ENCODE results near the gene IL17REL. TPM values are rescaled to one million over a fixed set of nuclear protein-coding genes. Genes with fewer than 3 reads are reported as not detected.

Gene IL17REL
- total and polyA plus RNA-seq, 2 of the 13 experiments (the other 11 are each of a cell fraction or from before 2014, with no cell fraction given): not detected

DNA sequence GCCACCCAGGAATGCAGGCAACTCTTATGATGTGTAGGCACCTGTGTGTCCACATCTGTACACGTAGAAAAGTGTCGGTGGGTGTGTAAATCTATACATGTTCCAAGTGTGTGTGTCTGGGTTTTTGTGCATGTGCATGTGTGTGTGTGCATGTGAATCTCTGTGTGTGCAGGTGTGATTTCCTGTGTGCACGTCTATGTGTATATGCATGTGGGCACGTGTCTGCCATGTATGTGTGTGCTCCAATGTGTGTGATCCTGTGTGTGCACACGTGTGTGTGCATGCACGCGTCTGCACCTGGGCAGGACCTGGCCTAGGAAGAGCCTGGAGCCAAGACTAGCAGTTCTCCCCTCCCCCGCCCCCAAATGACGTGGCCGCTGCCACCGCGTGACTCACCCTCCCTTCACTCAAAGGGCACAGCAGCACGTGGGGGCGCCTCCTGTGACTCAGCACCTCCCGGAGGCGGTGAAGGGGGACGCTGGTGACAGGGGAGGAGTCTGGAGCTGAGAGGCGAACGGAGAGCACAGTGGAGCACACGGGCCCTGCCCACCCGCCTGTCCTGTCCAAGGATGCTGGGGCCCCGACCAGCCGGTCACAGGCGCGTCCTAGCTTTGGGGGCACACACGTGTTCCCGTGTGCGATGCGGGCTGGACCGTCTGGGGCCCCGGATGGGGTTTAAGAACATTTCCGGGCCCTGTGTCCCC, 41.9 kb downstream of the IL17REL start (continued):
- TF ChIP-seq HOXA9 (CRISPR knock-in tag; IDR thresholded peaks at IDR 0.05; ENCODE audit: borderline replicate concordance) (0 out of 2 replicates have a peak, but pooled peaks have one; percentile 52), SOX5 (CRISPR knock-in tag; IDR thresholded peaks at IDR 0.05; ENCODE audit: borderline replicate concordance) (peak; percentile 85; the same call in 1 of the 2 replicates), ZNF180 (CRISPR knock-in tag; IDR thresholded peaks at IDR 0.05; ENCODE audit: borderline replicate concordance, low read depth) (no peak), KLF11 (CRISPR knock-in tag; IDR thresholded peaks at IDR 0.05) (0 out of 2 replicates have a peak, but pooled peaks have one; percentile 46), ELF1 (CRISPR knock-in tag; IDR thresholded peaks at IDR 0.05) (peak; percentile 60; the same call in 1 of the 2 replicates), KMT2A (CRISPR knock-in tag; IDR thresholded peaks at IDR 0.05) (no peak), CBFB (CRISPR knock-in tag; IDR thresholded peaks at IDR 0.05) (peak; percentile 46; the same call in 1 of the 2 replicates), DNMT1 (CRISPR knock-in tag; IDR thresholded peaks at IDR 0.05) (no peak), HMG20B (CRISPR knock-in tag; conservative IDR thresholded peaks at IDR 0.05) (0 out of 2 replicates have a peak, but pooled peaks have one; percentile 19)
- TF ChIP-seq, protein P1, sequence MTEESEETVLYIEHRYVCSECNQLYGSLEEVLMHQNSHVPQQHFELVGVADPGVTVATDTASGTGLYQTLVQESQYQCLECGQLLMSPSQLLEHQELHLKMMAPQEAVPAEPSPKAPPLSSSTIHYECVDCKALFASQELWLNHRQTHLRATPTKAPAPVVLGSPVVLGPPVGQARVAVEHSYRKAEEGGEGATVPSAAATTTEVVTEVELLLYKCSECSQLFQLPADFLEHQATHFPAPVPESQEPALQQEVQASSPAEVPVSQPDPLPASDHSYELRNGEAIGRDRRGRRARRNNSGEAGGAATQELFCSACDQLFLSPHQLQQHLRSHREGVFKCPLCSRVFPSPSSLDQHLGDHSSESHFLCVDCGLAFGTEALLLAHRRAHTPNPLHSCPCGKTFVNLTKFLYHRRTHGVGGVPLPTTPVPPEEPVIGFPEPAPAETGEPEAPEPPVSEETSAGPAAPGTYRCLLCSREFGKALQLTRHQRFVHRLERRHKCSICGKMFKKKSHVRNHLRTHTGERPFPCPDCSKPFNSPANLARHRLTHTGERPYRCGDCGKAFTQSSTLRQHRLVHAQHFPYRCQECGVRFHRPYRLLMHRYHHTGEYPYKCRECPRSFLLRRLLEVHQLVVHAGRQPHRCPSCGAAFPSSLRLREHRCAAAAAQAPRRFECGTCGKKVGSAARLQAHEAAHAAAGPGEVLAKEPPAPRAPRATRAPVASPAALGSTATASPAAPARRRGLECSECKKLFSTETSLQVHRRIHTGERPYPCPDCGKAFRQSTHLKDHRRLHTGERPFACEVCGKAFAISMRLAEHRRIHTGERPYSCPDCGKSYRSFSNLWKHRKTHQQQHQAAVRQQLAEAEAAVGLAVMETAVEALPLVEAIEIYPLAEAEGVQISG (CRISPR knock-in tag; IDR thresholded peaks at IDR 0.05): peak; percentile 76
- TF ChIP-seq, protein P2, sequence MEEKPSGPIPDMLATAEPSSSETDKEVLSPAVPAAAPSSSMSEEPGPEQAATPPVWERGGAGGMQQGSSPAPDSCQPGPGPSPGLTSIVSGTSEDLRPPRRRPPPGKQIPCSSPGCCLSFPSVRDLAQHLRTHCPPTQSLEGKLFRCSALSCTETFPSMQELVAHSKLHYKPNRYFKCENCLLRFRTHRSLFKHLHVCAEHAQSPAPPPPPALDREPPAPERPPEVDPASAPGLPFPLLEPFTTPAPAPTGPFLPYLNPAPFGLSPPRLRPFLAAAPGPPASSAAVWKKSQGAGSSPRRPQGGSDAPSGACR (CRISPR knock-in tag; IDR thresholded peaks at IDR 0.05): peak; percentile 91; the same call in 1 of the 2 replicates
- TF ChIP-seq, protein P3, sequence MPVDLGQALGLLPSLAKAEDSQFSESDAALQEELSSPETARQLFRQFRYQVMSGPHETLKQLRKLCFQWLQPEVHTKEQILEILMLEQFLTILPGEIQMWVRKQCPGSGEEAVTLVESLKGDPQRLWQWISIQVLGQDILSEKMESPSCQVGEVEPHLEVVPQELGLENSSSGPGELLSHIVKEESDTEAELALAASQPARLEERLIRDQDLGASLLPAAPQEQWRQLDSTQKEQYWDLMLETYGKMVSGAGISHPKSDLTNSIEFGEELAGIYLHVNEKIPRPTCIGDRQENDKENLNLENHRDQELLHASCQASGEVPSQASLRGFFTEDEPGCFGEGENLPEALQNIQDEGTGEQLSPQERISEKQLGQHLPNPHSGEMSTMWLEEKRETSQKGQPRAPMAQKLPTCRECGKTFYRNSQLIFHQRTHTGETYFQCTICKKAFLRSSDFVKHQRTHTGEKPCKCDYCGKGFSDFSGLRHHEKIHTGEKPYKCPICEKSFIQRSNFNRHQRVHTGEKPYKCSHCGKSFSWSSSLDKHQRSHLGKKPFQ (CRISPR knock-in tag; IDR thresholded peaks at IDR 0.05; ENCODE audit: insufficient replicate concordance): peak; percentile 88
- TF ChIP-seq, protein P4, sequence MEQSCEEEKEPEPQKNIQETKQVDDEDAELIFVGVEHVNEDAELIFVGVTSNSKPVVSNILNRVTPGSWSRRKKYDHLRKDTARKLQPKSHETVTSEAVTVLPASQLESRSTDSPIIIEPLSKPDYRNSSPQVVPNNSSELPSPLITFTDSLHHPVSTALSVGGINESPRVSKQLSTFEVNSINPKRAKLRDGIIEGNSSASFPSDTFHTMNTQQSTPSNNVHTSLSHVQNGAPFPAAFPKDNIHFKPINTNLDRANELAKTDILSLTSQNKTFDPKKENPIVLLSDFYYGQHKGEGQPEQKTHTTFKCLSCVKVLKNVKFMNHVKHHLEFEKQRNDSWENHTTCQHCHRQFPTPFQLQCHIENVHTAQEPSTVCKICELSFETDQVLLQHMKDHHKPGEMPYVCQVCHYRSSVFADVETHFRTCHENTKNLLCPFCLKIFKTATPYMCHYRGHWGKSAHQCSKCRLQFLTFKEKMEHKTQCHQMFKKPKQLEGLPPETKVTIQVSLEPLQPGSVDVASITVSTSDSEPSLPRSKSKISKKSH (CRISPR knock-in tag; IDR thresholded peaks at IDR 0.05; ENCODE audit: borderline replicate concordance): peak; percentile 89; the same call in 1 of the 2 replicates
- TF ChIP-seq, protein P5, sequence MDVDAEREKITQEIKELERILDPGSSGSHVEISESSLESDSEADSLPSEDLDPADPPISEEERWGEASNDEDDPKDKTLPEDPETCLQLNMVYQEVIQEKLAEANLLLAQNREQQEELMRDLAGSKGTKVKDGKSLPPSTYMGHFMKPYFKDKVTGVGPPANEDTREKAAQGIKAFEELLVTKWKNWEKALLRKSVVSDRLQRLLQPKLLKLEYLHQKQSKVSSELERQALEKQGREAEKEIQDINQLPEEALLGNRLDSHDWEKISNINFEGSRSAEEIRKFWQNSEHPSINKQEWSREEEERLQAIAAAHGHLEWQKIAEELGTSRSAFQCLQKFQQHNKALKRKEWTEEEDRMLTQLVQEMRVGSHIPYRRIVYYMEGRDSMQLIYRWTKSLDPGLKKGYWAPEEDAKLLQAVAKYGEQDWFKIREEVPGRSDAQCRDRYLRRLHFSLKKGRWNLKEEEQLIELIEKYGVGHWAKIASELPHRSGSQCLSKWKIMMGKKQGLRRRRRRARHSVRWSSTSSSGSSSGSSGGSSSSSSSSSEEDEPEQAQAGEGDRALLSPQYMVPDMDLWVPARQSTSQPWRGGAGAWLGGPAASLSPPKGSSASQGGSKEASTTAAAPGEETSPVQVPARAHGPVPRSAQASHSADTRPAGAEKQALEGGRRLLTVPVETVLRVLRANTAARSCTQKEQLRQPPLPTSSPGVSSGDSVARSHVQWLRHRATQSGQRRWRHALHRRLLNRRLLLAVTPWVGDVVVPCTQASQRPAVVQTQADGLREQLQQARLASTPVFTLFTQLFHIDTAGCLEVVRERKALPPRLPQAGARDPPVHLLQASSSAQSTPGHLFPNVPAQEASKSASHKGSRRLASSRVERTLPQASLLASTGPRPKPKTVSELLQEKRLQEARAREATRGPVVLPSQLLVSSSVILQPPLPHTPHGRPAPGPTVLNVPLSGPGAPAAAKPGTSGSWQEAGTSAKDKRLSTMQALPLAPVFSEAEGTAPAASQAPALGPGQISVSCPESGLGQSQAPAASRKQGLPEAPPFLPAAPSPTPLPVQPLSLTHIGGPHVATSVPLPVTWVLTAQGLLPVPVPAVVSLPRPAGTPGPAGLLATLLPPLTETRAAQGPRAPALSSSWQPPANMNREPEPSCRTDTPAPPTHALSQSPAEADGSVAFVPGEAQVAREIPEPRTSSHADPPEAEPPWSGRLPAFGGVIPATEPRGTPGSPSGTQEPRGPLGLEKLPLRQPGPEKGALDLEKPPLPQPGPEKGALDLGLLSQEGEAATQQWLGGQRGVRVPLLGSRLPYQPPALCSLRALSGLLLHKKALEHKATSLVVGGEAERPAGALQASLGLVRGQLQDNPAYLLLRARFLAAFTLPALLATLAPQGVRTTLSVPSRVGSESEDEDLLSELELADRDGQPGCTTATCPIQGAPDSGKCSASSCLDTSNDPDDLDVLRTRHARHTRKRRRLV (CRISPR knock-in tag; IDR thresholded peaks at IDR 0.05): no peak

Data from HepG2 (cell line).